G401.6 (cell line): ENCODE data around the gene CMTM5.
A peak's percentile ranks its signal among the peaks of the same experiment; 100 is the strongest.

Experiments used
- FAIRE-seq: peaks from 2 replicates; lab custom pipeline; 2012; peaks lifted over from hg19 to GRCh38; lab: Jason Lieb, UNC

CMTM5 gene, protein sequence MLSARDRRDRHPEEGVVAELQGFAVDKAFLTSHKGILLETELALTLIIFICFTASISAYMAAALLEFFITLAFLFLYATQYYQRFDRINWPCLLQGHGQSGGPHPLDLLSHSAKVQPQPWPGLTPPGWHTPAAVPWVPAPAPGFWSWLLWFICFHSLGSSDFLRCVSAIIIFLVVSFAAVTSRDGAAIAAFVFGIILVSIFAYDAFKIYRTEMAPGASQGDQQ

DNA sequence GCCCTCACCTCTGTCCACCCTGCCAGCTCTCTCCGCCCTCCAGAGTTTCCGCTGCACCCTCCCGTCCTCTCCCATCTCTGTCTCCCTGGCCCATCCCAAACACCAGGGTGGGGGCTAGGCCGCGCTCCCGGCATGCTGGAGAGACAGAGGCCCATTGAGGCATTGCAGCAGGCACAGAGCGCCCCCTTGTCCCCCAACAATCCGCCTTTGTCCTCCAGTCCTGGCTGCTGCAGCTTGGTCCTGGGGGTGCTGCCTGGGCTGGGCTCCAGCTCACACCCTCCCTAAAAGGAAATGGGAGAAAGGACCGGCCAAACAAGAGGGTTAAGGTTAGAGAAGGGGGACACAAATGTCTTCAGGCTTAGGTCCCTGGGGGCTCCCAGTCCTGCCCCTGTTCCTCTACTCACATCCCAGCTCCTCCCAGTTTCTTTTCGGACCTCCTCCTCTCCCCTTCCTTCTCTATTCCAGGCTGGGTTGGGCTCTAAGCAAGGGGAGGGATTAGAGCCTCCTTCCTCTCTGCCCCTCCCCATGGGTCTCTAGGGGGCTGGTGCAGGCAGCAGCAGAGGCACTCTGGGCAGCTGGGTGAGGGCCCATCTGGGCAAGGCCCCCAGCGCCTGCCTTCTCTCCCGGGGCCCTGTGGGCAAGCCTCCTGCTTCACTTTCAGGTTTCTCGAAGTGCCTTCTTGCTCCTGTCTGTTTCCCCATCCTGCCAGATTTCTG, at the start of gene CMTM5:
Gene CMTM5, plus strand, starts transcription at position 565 of the 716 bp plus-strand sequence. CDS start 206 bp downstream, outside the sequence.
- FAIRE-seq, result no peak

DNA sequence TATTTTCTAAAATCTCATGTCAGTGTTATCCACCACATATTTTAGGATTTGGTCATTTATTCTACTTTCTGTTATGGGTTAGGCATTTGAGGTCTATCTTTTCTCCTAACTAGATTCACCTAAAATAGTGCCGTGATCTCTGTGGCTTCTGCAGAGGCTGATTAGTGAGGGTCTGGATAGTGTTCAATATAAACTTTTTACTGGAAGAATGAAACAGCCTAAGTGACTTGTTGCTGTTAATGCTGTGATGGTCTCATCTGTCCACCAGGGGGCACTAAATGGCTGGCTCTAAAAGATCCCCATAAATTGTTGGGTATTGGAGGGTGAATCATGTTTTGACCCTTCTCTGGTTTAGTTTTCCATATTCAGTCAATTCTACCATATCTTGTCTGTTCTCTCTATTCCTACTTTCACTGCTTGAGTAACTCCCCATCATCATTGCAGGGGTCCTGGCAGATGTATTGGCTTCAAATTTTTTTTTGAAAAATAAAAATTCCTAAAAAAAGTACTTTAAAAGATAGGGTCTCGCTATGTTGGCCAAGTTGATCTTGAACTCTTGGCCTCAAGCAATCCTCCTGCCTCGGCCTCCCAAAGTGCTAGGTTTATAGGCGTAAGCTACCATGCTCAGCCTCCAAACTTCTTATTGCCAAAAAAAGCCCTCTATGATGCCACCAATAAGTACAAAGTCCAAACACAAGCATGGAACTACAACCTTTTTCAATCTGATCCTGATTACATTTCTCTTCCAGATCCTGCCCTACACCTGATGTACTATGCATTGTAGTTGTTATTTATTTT, 48.7 kb upstream of the CMTM5 start:
- peak; percentile 54 for FAIRE-seq

DNA sequence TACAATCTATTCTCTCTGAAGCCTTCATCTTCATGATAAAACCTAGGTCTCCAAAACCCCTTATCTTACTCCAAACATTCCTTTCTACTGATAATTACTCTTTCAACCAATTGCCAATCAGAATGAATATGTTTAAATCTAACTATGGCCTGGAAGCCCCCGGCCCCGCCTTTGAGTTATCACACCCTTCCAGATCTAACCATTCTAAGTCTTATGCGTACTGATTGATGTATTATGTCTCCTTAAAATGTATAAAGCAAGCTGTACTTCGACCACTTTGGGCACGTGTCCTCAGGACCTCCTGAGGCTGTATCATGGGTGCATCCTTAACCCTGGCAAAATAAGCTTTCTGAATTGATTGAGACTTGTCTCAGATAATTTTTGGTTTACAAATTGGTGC, 41.2 kb upstream of the CMTM5 start:
- no peak for FAIRE-seq

DNA sequence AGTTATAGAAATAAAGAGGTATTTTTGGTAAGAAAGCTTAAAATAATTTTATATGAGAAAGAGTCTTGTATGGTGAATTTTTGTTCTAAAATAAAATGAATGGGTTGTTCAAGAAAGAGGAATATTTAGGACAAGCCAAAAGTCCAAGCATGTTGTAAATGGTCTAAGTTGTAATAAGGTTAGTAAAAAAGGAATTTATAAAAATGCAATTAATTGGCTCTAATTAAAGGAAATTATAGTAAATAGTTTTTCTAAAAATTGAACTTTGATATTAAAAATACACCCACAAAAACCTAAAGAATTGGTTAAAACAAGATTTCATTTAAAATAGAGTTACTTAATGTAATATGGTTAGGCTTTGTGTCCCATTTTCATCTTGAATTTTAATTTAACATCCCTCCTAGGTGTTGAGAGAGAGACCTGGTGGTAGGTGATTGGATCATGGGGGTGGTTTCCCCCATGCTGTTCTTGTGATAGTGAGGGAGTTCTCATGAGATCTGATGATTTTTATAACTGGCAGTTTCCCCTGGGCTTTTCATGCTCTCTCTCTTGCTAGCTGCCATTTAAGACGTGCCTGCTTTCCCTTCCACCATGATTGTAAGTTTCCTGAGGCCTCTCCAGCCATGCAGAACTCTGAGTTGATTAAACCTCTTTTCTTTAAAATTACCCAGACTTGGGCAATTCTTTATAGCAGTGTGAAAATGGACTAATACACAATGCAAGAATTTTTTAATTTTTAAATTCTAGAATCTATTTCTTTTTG, 37.2 kb upstream of the CMTM5 start:
- FAIRE-seq, result no peak

DNA sequence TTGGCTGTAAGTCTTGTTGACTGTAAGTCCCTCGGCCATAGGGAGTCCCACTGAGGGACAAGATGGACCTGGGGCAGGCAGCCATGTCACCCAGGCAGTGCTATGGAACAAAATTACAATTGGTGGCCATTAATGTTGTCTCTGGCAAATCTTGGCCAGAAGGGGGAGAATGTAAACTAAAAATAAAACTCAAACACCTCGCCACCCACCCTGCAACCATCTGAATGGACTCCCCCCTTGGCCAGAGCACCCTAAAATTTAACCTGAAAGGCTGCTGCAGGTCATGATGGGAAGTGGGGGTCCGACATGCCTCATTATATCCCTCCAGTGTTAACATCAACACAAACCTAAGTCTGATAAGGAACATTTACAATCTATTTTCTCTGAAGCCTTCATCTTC, 32.4 kb upstream of the CMTM5 start:
- FAIRE-seq, result no peak

DNA sequence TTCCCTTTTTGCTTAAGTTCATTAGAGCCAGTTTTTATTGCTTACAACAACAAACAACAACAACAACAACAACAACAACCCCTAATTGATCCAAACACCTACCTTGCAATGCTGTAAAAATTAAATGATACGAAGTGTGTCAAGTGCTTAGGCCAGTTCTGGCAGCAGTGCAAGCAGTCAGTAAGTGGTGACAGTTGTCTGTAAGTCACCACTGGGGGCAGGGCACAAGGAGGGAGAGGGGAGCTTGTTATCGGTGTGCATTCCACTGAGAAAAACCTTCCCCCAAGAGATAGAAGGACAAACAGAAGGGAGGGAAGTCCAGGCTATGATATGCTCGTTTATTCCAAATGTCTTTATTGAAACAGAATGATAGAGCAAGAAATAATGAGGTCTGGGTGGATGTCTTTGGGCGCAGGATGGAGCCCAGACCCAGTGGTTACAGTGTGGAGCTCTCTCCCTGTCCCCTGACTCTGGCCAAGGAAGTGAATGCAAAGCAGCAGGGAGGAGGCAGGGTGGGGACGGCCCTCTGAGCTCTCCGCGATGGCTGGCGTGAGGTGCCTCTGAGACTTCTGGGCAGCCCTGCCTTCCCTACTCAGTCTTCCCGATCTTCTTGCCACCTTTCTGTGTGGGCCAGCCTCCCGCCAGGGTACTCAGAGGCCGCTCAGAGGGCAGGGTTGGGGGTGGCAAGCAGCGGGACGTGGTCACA, 30.7 kb upstream of the CMTM5 start:
- FAIRE-seq, result no peak

DNA sequence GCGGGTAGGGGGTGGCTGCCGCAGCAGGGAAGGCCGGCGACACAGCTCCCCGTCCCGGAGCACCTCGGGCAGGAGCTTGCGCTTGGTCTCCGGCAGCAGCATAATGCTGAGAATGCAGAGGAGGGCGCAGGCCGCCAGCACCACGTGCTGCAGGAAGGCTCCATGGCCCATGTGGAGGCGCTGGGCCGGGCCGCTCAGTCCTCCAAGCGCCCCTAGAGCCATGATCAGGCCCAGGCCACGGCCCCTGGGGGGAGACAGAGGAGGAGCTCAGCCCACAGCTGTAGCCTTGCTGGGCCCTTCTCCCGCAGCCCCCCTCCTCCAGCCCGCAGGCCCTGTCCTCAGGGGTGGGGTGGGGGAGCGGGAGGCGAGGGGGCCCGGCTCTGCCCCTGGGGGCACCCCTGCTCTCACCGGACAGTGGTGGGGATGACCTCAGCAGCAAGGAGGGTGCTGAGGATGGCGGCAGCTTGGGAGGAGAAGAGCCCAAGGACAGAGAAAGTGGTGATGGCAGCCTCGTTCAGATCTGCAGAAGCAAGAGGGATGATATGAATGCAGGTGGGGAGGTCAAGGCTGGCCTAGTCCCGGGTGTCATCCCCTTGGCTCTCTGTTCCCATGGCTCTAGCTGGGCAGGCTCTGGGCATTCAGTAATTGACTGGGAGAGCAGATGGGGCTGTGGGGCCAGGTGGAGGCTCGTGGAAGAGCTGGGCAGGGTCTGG, 30.0 kb upstream of the CMTM5 start:
- no peak for FAIRE-seq

DNA sequence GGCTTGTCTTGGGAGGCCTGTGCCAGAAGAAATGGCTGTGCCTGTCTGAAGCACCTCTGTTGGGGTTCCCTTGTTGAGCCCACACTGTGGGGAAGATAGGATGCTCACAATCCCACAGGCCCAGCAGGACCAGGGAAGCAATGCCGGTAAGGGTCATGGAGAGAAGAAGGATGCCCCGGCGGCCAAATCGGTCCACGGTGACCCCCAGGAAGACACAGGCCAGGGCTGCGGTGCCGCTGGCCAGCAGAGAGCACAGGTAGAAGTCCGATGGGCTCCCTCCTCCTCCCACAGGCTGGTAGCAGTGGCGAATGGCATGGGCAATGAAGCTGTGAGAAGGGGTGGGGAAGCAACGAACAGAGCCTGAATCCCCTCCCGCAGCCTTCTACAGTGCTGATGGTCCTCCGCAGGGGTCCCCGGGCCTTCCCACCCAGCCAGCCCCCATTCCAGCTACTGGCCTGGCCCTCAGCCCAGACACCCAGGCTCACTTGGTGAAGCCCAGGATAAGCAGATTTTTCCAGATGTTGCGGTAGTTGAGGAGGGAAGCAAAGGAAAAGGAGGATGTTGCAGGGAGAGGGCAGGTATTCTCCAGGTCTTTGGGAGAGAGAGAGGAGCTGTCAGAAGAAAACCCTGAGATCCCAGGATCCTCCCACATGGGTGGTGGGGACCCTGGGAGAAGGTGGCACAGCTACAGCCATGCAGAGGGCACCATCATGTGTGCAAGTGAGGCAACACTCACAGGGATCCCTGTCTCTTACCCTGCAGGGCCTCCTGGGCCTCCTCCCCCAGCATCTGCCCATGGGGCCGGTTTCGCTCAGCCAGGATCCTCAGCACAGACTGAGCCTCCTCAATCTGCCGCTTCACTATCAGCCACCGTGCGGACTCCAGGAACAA, 29.2 kb upstream of the CMTM5 start:
- FAIRE-seq, result no peak

DNA sequence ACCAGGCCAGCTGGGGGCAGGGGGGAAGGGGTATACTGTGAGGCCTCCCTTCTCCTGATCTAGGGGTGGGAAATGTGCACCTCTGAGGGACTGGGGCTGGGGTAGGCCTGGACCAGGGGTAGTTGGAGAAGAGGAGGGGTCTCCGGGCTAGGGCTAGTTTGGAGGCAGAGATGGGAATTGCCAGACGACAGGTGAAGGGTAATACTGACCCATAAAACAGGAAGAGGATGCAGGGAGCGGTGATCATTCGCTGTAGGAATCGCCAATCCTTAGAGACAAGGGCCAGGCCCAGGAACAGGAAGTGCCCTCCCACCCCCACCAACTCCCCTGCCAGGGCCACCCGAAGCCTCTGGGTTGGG, 28.6 kb upstream of the CMTM5 start:
- no peak for FAIRE-seq

DNA sequence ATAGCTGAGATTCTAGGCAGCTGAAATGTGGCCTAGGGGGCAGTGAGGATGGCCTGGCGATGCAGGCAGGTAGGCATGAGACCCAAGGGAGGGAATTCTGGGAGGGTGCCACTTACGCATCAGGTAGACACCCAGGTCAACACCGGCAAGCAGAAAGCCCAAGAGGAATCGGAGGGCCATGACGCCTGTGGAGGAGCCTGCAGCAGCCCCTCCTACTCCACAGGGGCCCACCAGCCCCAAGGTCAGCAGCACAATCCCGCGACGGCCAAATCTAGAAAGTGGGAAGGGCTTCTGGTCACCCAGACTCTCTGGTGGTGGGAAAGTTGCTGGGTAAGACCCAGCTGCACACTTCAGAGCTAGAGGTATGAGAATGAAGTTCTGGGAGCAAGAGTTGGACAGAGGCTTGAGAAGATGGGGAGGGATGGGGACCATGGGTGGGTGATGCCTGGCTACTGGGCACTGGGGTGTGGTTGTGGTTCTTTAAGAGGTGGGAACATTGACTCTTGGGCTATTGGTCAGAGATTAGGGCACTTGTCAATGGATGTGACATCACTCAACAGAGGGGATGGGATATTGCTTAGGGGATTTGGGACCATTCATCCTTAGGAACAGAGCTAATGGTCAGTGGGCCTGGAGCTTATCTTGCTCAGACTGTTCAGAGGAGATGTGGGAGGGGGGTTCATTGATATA, 27.5 kb upstream of the CMTM5 start:
- no peak for FAIRE-seq

DNA sequence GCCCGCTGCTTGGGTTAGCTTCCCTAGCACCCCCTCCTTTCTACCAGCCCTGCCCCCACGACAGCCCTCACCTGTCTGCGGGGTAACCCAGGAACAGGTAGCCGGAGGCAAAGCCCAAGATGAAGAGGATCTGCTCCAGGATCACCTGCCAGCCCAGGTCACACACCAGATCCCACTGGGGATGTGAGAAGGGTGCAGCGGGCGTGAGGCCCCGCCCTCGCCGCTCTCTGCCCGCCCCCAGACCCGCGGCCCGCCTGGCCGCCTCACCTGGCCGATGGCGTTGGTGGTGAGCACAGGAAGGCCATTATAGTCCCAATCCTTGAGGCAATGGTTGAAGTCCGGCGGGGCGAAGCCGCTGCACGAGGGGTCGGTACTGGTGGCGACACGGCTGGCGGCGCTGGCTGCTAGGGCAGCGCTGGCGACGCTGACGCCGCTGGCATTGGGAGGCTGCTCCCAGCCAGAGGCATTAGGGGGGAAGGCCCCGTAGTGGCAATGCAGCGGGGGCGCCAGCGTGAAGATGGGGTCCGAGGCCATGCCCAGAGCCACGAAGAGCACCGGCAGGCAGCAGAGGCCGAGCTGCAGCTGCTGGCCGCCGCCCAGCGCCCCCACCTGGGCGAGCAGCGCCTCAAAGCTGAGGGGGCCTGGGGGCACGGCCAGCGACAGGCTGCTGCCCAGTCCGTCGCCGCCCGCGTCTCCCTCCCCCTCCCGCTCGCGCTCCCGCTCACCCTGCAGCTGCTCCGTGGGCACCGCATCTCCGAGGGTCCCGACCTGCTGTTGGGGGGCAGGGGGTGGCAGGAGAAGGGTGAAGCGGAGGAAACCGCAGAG, 25.0 kb upstream of the CMTM5 start:
- FAIRE-seq, result no peak

DNA sequence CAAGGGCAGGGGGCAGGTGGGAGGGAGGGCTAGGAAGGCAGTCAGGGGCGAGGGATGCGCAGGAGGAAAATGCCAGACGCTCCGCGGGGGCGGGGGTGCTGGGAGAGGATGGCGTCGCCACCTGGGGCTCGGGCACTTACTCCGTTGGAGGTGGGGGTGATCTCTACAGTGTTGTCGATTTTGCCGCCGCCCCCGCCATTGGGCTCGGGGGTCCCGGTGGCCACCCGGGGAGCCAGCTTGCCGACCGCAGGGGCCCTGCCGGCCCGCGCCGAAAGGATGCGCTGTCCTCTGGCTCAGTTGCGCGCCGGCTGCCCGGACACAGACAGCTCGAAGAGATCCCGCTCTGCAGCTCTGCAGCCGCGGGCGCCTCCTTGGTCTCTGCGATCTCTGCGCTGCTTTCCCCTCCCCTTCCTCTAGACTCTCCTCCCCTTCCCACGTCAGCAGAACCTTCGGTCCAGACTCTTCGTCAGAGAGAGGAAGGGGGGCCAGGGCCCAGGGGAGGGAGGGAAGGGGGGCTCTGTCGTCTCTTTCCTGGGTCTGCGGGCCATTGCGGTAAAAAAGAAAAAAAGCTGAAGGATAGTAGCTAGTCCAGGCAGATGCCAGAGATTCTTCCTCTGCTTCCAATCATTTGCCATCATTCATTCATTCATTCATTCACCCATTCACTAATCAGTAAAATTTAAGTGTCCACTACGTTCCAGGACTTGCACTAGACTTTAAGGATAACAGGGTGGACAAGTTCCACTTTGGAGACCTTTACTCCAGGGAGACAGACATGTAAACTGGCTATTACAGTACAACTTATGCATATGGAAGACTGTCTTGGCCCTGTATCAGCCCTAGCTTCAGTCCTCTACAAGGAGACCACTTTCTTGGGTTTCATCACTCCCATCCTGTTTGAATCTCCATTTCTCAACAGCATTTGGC, 24.1 kb upstream of the CMTM5 start, which contains the start of gene SLC22A17:
Gene SLC22A17, minus strand, starts transcription at position 382 of the 927 bp plus-strand sequence.
- FAIRE-seq, result no peak

DNA sequence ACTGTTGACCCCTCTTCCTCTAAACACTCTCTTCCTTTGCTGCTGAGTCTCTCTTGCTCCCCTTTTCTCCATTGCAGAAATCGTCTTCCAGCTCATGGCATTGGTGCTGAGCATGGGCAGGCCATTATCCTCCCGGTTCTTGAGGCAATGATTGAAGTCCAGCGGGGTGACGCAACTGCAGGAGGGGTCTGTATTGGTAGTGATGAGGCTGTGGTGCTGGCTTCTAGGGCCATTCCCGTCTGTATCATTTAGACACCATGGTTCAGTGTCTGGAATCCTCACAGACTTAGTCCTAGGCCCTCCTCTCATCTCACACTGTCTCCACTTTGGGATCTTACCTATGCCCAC, 23.4 kb upstream of the CMTM5 start:
- FAIRE-seq, result no peak

DNA sequence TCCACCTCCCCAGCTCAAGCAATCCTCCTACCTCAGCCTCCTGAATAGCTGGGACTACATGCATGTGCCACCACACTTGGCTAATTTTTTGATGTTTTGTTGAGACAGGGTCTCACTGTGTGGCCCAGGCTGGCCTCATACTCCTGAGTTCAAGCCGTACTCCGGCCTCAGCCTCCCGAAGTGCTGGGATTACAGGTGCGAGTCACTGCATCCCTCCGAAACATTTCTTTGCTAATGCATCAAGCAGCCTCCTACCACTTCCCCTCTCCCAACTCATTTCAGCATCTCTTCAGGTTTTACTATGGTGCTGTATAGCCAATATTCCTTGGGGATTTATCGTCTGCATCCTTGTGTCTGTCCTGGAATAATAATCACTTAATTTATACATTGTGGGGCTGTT, 21.9 kb upstream of the CMTM5 start:
- no peak for FAIRE-seq

DNA sequence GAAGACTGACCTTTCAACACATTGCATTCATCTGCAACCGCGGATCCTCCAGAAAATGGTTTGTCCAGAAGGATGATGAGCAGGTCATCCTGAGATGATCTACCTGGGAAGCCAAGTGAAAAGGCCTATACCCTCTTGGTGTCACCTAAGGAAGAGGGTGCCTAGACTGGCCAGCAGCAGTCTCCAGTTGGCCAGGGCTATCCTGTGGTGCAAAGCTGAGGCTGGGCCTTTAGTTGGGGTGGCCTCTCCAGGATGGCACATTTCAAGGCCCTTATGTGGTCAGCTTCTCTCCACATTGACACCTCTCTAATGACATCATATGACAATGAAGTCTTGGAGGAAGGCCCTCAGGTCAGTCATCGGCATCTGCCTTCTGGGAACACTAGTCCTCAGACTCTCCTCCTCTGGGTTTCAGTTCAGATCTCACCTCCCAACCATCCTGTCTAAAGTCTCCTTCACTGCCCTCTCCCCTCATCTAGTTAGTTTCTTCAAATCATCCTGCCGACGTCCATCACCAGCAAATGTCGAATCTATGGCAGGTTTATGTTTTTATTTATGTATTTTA, 20.9 kb upstream of the CMTM5 start:
- no peak for FAIRE-seq

DNA sequence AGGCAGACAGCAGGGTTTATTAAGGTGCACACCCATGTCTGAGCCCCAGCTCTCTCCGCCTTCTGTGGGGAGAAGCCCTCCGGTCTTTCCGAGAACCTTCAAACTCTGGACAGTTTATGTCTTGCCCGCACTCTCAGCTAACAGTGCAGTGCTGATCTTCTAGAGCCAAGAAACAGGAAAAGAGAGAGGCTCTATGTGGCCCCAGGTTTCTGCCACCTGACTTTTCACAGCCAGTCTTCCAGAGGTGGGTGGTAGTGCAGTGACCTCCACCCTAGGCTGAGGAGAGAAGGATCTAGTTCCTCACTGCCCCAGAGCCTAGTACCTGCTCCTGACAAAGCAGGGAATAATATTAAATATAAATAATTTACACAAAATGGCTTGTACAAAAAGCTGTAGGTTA, 20.2 kb upstream of the CMTM5 start:
- no peak for FAIRE-seq

DNA sequence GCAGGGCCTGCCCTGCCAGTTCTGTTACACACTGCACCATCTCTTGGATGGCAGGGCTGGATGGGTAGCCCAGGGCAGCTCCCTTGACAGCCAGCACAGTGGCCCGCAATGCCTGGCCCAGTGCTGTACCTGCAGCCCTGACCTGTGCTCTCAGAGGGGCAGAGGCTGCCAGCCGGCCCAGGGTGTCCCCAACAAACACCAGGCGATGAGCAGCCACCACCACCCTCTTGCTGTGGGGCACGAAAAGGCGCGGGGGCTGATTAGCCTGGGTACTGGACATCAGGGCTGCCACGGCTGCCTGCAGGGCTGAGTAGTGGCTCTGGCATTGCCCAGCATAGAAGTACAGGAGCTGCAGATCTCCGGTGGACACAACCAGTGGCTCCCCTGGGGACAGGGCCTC, 19.6 kb upstream of the CMTM5 start:
- no peak for FAIRE-seq
